DOHH2 (cell line): Measurements from ENCODE around the gene PRCD.

Experiments used
- EZH2phosphoT487 ChIP-seq: fragments of 200-600 bp; sonication (generic); IDR thresholded peaks from 2 replicates; pipeline ENCODE4 v1.6.1; 2017; ENCODE audit warnings: borderline replicate concordance, mild to moderate bottlenecking, antibody characterized with exemption, low read length, moderate library complexity, mixed read lengths
- TF ChIP-seq, protein P1 (sequence below): fragments of 200-600 bp; sonication (generic); IDR thresholded peaks from one replicate; pipeline ENCODE4 v1.5.1; 2014; ENCODE audit warnings: antibody characterized with exemption, mild to moderate bottlenecking, low read depth, low read length; ENCODE audit not compliant: poor library complexity, severe bottlenecking

DNA sequence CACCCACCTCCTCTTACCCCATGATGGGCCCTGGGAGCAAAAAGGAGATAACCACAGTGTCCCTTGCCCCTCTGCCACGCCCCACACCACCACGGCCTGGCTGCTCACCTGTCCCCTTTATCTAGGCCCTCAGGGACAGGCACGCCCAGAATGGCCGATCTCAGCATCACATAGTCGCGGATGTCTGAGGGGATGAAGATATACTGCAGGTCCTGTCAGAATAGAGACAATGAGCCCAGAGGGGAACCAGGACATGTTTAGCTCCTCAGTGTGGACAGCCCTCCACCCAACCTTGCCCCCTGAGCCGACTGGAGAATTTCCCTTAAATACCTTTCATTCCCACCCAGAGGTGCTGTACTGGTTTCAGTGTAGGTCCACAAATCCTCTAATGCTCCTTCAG is 30.6 kb downstream of the PRCD start:
- no peak for TF ChIP-seq EZH2phosphoT487
- TF ChIP-seq, protein P1, sequence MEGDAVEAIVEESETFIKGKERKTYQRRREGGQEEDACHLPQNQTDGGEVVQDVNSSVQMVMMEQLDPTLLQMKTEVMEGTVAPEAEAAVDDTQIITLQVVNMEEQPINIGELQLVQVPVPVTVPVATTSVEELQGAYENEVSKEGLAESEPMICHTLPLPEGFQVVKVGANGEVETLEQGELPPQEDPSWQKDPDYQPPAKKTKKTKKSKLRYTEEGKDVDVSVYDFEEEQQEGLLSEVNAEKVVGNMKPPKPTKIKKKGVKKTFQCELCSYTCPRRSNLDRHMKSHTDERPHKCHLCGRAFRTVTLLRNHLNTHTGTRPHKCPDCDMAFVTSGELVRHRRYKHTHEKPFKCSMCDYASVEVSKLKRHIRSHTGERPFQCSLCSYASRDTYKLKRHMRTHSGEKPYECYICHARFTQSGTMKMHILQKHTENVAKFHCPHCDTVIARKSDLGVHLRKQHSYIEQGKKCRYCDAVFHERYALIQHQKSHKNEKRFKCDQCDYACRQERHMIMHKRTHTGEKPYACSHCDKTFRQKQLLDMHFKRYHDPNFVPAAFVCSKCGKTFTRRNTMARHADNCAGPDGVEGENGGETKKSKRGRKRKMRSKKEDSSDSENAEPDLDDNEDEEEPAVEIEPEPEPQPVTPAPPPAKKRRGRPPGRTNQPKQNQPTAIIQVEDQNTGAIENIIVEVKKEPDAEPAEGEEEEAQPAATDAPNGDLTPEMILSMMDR, result no peak
